ENCODE data around the gene TRIM54. TPM values are rescaled to one million over a fixed set of nuclear protein-coding genes. Genes with fewer than 3 reads are reported as not detected.
"Not testable (repeated sequence)": the region's sequence is repeated elsewhere in the genome, so short reads cannot be mapped to it uniquely, and the experiment has no call there.

The TRIM54 gene
- total RNA-seq, 2 donors from 2014 or later = 0.86 to 2.2 TPM

GRCh38 chr2:27271631-27272340 is 10.4 kb upstream of the TRIM54 start:
- Histone ChIP-seq H3K9me3 (ENCODE audit: control insufficient read depth, low read length) (no peaks in the 10 kb centered on the region), H3K27ac (ENCODE audit: low read depth, low read length) (no peak overlapping the region), H3K36me3 (ENCODE audit: control insufficient read depth, insufficient read depth, low read length) (no peaks in the 10 kb centered on the region), H3K4me1 (ENCODE audit: control insufficient read depth, insufficient read depth, low read length) (peaks cover 12% of the 10 kb centered on the region), H3K27me3 (ENCODE audit: control insufficient read depth, insufficient read depth, low read length, poor library complexity, severe bottlenecking) (peaks cover 6% of the 10 kb centered on the region), H3K4me3 (ENCODE audit: low read length) (peak overlapping the region; percentile 11), H3K9ac (ENCODE audit: extremely low read depth, low read length, poor library complexity, severe bottlenecking) (no peak overlapping the region)
- no peaks in the 10 kb centered on the region for H3K9me3 Mint-ChIP-seq
- H3K27ac Mint-ChIP-seq = no peak overlapping the region
- H3K4me1 Mint-ChIP-seq = peaks cover 25% of the 10 kb centered on the region
- WGBS, 2 experiments (ENCODE audit: insufficient coverage in 1 of 2, insufficient read length in 1 of 2) = 54 to 63% methylated on average over 7 to 11 of the region's 11 CpGs
- H3K36me3 Mint-ChIP-seq (ENCODE audit: low read depth) = no peaks in the 10 kb centered on the region
- no peak overlapping the region for H3K4me3 Mint-ChIP-seq
- TF ChIP-seq CTCF (conservative IDR thresholded peaks at IDR 0.05) = no peak
- H3K27me3 Mint-ChIP-seq (ENCODE audit: insufficient read depth) = peaks cover 9% of the 10 kb centered on the region
- DNase-seq = no peak

GRCh38 chr2:27272537-27273522 is 9.4 kb upstream of the TRIM54 start:
- H3K9me3 Mint-ChIP-seq = not testable (repeated sequence)

GRCh38 chr2:27275211-27276150 is 6.7 kb upstream of the TRIM54 start, which contains the start of gene DNAJC5G:
TSS of gene DNAJC5G (plus strand) at chr2:27275433. CDS start at chr2:27276729, 1,296 bp downstream.
- Histone ChIP-seq H3K27ac (ENCODE audit: low read depth, low read length) (no peak within 1 kb of the TSS), H3K9ac (ENCODE audit: extremely low read depth, low read length, poor library complexity, severe bottlenecking) (no peak within 1 kb of the TSS), H3K4me3 (ENCODE audit: low read length) (no peak within 1 kb of the TSS), H3K27me3 (ENCODE audit: control insufficient read depth, insufficient read depth, low read length, poor library complexity, severe bottlenecking) (no peaks in the 10 kb centered on the region), H3K9me3 (ENCODE audit: control insufficient read depth, low read length) (no peaks in the 10 kb centered on the region), H3K36me3 (ENCODE audit: control insufficient read depth, insufficient read depth, low read length) (no peaks in the 10 kb centered on the region), H3K4me1 (ENCODE audit: control insufficient read depth, insufficient read depth, low read length) (peaks cover 12% of the 10 kb centered on the region)
- no peak for TF ChIP-seq CTCF (conservative IDR thresholded peaks at IDR 0.05)
- Mint-ChIP-seq H3K27ac (no peak within 1 kb of the TSS), H3K4me3 (no peak within 1 kb of the TSS), H3K27me3 (ENCODE audit: insufficient read depth) (peaks cover 19% of the 10 kb centered on the region), H3K36me3 (ENCODE audit: low read depth) (no peaks in the 10 kb centered on the region), H3K4me1 (peaks cover 25% of the 10 kb centered on the region), H3K9me3 (no peaks in the 10 kb centered on the region)
- 90 to 94% methylated on average over 23 to 38 of the region's 39 CpGs for WGBS, 2 experiments (ENCODE audit: insufficient coverage in 1 of 2, insufficient read length in 1 of 2)
- DNase-seq = no peak

More at GRCh38 chr2:27272537-27273522, 9.4 kb upstream of the TRIM54 start:
- Mint-ChIP-seq H3K4me1 (peaks cover 25% of the 10 kb centered on the region), H3K27me3 (ENCODE audit: insufficient read depth) (peaks cover 14% of the 10 kb centered on the region)
- not testable (repeated sequence) for H3K36me3 ChIP-seq (ENCODE audit: control insufficient read depth, insufficient read depth, low read length); H3K9me3 ChIP-seq (ENCODE audit: control insufficient read depth, low read length); H3K27ac Mint-ChIP-seq; H3K4me3 ChIP-seq (ENCODE audit: low read length); DNase-seq; H3K9ac ChIP-seq (ENCODE audit: extremely low read depth, low read length, poor library complexity, severe bottlenecking); H3K4me3 Mint-ChIP-seq; H3K27ac ChIP-seq (ENCODE audit: low read depth, low read length); H3K27me3 ChIP-seq (ENCODE audit: control insufficient read depth, insufficient read depth, low read length, poor library complexity, severe bottlenecking); H3K36me3 Mint-ChIP-seq (ENCODE audit: low read depth)
- peaks cover 12% of the 10 kb centered on the region for H3K4me1 ChIP-seq (ENCODE audit: control insufficient read depth, insufficient read depth, low read length)
- WGBS, 2 experiments (ENCODE audit: insufficient coverage in 1 of 2, insufficient read length in 1 of 2) = 87 to 92% methylated on average over 11 to 15 of the region's 15 CpGs
